ENCODE data around the gene GPHB5.

DNA sequence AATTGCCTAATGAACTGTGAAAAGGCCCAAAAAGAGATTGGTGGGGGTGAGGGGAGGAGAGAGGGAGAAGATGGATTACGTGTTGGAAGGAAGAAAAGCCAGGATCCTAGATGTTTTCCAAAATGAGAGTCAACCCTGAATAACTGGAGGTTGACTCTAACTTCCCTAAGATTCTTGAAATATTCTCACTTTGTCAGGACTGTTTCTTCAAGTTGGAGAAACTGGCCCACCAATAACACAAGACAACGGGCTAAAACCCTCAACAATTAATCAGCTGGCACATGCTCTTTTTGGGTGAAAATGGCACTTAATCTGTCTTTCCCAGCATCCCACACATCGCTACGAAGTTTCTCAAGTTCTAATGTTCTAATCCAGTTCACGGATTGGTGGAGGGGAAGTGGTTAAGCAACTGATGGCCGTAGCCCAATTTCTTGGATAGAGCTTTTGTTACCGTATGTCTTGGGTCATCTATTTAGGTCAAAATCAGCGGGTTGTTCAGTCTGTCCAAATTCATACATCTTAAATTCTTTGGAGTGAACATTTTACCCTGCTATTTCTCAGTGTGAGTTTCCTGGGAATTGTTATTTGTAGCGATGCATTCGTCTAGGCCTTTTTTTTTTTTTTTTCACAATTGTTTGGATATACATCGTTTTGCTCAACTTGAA is 49.0 kb downstream of the GPHB5 start:
- TF ChIP-seq, protein P1, sequence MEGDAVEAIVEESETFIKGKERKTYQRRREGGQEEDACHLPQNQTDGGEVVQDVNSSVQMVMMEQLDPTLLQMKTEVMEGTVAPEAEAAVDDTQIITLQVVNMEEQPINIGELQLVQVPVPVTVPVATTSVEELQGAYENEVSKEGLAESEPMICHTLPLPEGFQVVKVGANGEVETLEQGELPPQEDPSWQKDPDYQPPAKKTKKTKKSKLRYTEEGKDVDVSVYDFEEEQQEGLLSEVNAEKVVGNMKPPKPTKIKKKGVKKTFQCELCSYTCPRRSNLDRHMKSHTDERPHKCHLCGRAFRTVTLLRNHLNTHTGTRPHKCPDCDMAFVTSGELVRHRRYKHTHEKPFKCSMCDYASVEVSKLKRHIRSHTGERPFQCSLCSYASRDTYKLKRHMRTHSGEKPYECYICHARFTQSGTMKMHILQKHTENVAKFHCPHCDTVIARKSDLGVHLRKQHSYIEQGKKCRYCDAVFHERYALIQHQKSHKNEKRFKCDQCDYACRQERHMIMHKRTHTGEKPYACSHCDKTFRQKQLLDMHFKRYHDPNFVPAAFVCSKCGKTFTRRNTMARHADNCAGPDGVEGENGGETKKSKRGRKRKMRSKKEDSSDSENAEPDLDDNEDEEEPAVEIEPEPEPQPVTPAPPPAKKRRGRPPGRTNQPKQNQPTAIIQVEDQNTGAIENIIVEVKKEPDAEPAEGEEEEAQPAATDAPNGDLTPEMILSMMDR (IDR thresholded peaks at IDR 0.05), result no peak
- TF ChIP-seq POLR2A (IDR thresholded peaks at IDR 0.05; ENCODE audit: low read depth), result no peak

Measured in esophagus muscularis mucosa (tissue), 3 donors.